SK-N-SH treated with all-trans-retinoic acid at 6 μM for 48 hours (cell line): Measurements from ENCODE around the gene OR9I1.

ENCODE experiments used
- BACH2 ChIP-seq: fragments of 250-450 bp; sonication (Bioruptor Pico); IDR thresholded peaks from 2 replicates; pipeline ENCODE4 v1.9.0; 2021; ENCODE audit warnings: mild to moderate bottlenecking, borderline replicate concordance
- TF ChIP-seq, protein P1 (sequence below): fragments of 250-450 bp; sonication (Bioruptor Pico); IDR thresholded peaks from 2 replicates; pipeline ENCODE4 v1.5.0; 2020; ENCODE audit warnings: mild to moderate bottlenecking, moderate library complexity

DNA sequence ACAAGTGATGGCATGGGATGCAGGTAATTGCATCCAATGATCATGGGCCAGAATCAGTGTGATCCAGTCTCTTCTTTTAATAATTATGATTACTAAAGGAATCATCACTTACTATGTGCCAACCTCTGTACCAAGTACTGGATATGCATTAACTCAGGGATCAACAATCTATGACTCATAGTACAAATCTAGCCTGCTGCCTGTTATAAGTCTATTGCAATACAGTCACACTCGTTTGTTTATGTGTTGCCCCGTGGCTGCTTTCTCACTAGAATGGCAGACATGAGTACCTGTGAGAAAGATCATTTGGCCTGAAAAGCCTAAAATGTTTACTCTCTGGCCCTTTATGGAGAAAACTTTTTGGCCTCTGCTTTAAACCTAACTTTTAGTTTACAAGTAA lies 49.5 kb downstream of the OR9I1 start:
- TF ChIP-seq, protein P1, sequence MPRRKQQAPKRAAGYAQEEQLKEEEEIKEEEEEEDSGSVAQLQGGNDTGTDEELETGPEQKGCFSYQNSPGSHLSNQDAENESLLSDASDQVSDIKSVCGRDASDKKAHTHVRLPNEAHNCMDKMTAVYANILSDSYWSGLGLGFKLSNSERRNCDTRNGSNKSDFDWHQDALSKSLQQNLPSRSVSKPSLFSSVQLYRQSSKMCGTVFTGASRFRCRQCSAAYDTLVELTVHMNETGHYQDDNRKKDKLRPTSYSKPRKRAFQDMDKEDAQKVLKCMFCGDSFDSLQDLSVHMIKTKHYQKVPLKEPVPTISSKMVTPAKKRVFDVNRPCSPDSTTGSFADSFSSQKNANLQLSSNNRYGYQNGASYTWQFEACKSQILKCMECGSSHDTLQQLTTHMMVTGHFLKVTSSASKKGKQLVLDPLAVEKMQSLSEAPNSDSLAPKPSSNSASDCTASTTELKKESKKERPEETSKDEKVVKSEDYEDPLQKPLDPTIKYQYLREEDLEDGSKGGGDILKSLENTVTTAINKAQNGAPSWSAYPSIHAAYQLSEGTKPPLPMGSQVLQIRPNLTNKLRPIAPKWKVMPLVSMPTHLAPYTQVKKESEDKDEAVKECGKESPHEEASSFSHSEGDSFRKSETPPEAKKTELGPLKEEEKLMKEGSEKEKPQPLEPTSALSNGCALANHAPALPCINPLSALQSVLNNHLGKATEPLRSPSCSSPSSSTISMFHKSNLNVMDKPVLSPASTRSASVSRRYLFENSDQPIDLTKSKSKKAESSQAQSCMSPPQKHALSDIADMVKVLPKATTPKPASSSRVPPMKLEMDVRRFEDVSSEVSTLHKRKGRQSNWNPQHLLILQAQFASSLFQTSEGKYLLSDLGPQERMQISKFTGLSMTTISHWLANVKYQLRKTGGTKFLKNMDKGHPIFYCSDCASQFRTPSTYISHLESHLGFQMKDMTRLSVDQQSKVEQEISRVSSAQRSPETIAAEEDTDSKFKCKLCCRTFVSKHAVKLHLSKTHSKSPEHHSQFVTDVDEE: no peak
- no peak for TF ChIP-seq BACH2
